ENCODE data around the gene PIGQ.

DNA sequence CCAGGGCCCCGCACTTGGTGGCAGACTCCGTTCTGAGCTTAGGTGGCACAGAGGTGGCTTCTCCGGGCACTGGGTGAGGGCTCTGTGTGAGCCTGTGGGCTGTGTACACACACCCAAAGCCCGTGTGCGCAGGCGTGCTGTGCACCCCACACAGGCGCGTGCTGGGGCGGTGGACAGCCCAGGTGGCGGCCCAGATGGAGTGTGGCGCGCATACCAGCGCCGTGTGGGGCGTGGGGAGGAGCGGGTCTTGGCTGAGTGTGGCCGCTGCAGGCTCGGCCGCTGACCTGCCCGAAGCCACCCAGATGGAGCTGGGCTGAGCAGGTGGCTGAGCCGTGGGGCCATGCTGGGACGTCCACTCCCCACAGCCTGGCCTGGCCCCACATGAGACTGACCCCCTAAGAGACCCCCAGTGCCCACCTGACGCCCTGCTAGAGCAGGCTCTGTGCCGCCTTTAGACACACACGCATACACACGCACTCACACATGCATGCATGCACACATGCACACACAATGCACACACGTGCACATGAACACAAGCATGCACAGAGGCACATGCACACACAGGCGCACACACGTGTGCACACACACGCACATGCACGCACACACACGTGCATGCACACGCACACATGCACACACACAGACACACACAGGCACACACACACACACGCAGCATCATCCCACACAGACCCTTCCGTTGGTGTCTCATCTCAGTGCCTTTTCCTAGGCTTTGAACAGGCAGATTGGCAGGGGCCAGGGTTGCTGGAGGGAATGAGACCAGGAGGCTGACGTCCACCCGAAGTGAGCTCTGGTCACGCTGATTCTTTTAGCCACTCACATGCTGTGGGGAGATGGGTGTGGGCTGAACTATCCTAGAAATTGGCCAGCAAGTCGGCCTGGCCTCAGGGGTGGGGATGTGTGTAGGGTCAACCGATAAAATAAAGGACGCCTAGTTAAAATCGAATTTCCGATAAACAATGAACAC lies 7.5 kb upstream of the PIGQ start:
- TF ChIP-seq, protein P1, sequence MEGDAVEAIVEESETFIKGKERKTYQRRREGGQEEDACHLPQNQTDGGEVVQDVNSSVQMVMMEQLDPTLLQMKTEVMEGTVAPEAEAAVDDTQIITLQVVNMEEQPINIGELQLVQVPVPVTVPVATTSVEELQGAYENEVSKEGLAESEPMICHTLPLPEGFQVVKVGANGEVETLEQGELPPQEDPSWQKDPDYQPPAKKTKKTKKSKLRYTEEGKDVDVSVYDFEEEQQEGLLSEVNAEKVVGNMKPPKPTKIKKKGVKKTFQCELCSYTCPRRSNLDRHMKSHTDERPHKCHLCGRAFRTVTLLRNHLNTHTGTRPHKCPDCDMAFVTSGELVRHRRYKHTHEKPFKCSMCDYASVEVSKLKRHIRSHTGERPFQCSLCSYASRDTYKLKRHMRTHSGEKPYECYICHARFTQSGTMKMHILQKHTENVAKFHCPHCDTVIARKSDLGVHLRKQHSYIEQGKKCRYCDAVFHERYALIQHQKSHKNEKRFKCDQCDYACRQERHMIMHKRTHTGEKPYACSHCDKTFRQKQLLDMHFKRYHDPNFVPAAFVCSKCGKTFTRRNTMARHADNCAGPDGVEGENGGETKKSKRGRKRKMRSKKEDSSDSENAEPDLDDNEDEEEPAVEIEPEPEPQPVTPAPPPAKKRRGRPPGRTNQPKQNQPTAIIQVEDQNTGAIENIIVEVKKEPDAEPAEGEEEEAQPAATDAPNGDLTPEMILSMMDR (IDR thresholded peaks at IDR 0.05; ENCODE audit: low read depth, low read length), result no peak
- TF ChIP-seq EZH2phosphoT487 (IDR thresholded peaks at IDR 0.05; ENCODE audit: low read depth), result no peak
